Inflammatory macrophage treated with lipopolysaccharide for 1 hour (primary cell): Measurements from ENCODE around the gene ERICH6.

Source experiments
- DNase-seq, 2 donors: peaks; one replicate each; pipeline ENCODE4 v3.0.0-alpha.2; 2020 to 2022

ERICH6 gene

DNA sequence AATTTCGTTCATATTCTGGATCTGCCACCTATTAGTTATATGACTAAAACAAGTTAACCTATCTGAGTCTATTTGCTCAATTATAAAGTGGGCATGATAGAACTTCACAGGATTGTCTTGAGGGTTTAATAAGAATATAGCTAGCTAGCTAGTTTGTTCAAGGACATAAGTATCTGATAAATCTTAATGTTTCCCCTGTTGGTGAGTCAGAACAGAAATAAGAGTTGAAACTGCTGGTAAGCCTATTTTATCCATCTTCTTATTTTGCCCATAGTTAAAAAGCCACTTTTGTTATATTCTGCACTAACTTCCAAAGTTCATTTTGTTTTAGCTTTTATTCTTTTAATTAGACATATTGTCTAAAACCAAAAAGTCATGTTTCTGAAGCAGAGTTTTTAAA lies 91.2 kb downstream of the ERICH6 start:
- DNase-seq, result no peak

DNA sequence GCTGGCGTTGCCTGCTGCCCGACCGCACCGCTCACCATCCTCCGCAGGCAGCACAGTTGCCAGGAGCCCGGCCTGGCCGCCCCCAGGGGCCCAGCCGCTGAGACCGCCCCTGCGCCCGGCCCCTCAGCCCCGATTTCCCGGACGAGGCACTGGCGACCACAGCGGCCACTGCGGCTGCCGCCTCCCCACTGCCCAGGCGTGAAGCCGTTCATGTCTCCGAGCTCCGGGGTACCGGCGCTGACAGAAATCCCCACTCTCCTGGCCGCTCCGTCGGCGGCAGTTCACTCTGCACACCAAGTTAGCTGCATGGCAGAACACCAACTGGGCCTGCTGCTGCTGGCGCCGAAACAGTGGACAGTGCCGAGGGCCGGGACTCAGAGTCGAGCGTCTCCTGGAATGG lies 92.1 kb downstream of the ERICH6 start:
- no peak for DNase-seq

DNA sequence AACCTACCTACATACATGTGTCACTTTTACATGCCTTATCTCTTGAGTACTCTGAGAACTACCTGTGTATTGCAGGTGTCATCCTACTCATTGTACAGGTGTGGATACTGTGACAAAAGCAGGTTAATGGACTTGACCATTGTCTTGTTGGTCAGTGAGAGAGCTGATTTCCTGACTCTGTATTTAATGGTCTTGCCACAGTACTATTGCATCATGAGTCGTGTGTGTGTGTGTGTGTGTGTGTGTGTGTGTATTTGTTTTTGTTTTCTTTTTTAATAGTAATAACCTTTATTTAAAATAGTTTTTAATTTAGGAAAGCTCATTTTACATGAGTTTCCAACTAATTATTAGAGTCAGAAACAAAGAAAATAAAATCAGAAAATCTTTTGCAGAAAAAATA lies 92.9 kb downstream of the ERICH6 start:
- DNase-seq, result peak in 1 of 2 donors; percentile 24

DNA sequence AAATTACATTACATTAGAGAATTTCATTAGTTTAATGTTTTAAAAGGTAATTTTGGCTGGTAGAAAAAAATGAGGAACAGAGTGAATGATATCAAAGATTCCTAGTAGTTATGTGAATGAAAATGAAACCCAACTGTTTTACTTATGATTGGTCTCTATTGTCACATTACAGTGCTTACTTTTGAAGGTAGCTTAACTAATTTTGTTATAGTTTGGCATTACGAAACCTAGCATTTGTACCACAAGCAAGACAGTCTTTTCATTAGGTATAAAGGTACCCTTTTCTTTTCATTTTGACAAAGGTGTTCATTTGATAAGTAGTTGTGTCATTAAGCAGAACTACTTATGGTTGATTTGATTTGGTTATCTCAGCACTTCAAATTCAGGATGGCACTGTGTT lies 93.7 kb downstream of the ERICH6 start:
- no peak for DNase-seq
